Measurements from ENCODE around the gene UHRF1.
A peak's percentile ranks its signal among the peaks of the same experiment; 100 is the strongest.

Gene UHRF1

GRCh38 chr19:4966591-4966990, 57.3 kb downstream of the UHRF1 start:
- Histone ChIP-seq H3K9ac (ENCODE audit: low read length) (no peak overlapping the region), H3K79me2 (ENCODE audit: low read length) (peaks cover 25% of the 10 kb centered on the region), H3K27me3 (ENCODE audit: low read depth, low read length) (no peaks in the 10 kb centered on the region), H3K4me1 (ENCODE audit: low read length) (peaks cover 29% of the 10 kb centered on the region), H3K27ac (ENCODE audit: low read length) (no peak overlapping the region), H3K9me3 (ENCODE audit: insufficient read depth, low read length) (no peaks in the 10 kb centered on the region), H3K36me3 (replicated peaks; ENCODE audit: low read depth, low read length) (peaks cover 32% of the 10 kb centered on the region), H2AFZ (ENCODE audit: low read depth, low read length) (no peak overlapping the region), H3K4me3 (ENCODE audit: low read length) (no peak overlapping the region), H3K4me2 (ENCODE audit: low read length) (no peak overlapping the region), H4K20me1 (ENCODE audit: insufficient read depth, low read length) (peaks cover 19% of the 10 kb centered on the region)
- TF ChIP-seq EZH2phosphoT487 (IDR thresholded peaks at IDR 0.05; ENCODE audit: low read depth) (no peak), CTCF (IDR thresholded peaks at IDR 0.05; ENCODE audit: low read depth, low read length) (no peak)

GRCh38 chr19:4967738-4968461, 58.6 kb downstream of the UHRF1 start:
- Histone ChIP-seq H3K9ac (ENCODE audit: low read length) (peak overlapping the region; percentile 24; the same call in 1 of the 2 replicates), H3K27ac (ENCODE audit: low read length) (peak overlapping the region; percentile 18), H4K20me1 (ENCODE audit: insufficient read depth, low read length) (peaks cover 32% of the 10 kb centered on the region), H3K4me2 (ENCODE audit: low read length) (peak overlapping the region; percentile 83), H3K27me3 (ENCODE audit: low read depth, low read length) (no peaks in the 10 kb centered on the region), H3K9me3 (ENCODE audit: insufficient read depth, low read length) (no peaks in the 10 kb centered on the region), H2AFZ (ENCODE audit: low read depth, low read length) (0 out of 2 replicates have a peak overlapping the region, but pooled peaks have one; percentile 24), H3K36me3 (replicated peaks; ENCODE audit: low read depth, low read length) (peaks cover 23% of the 10 kb centered on the region), H3K4me1 (ENCODE audit: low read length) (peaks cover 30% of the 10 kb centered on the region), H3K79me2 (ENCODE audit: low read length) (peaks cover 38% of the 10 kb centered on the region), H3K4me3 (ENCODE audit: low read length) (peak overlapping the region; percentile 75)
- TF ChIP-seq CTCF (IDR thresholded peaks at IDR 0.05; ENCODE audit: low read depth, low read length) (no peak), EZH2phosphoT487 (IDR thresholded peaks at IDR 0.05; ENCODE audit: low read depth) (no peak)

GRCh38 chr19:4968462-4969291, 59.4 kb downstream of the UHRF1 start, which contains the start of gene KDM4B:
Gene KDM4B (plus strand): TSS chr19:4969113. CDS start chr19:5032891, 63,778 bp downstream.
- Histone ChIP-seq H3K27me3 (ENCODE audit: low read depth, low read length) (no peaks in the 10 kb centered on the region), H3K79me2 (ENCODE audit: low read length) (peaks cover 46% of the 10 kb centered on the region), H2AFZ (ENCODE audit: low read depth, low read length) (0 out of 2 replicates have a peak within 1 kb of the TSS, but pooled peaks have one; percentile 24), H3K4me1 (ENCODE audit: low read length) (peaks cover 30% of the 10 kb centered on the region), H3K4me3 (ENCODE audit: low read length) (peak within 1 kb of the TSS; percentile 83), H3K4me2 (ENCODE audit: low read length) (peak within 1 kb of the TSS; percentile 91), H3K9ac (ENCODE audit: low read length) (peak within 1 kb of the TSS; percentile 62), H3K36me3 (replicated peaks; ENCODE audit: low read depth, low read length) (peaks cover 20% of the 10 kb centered on the region), H3K27ac (ENCODE audit: low read length) (peak within 1 kb of the TSS; percentile 18), H3K9me3 (ENCODE audit: insufficient read depth, low read length) (no peaks in the 10 kb centered on the region), H4K20me1 (ENCODE audit: insufficient read depth, low read length) (peaks cover 39% of the 10 kb centered on the region)
- TF ChIP-seq CTCF (IDR thresholded peaks at IDR 0.05; ENCODE audit: low read depth, low read length) (no peak), EZH2phosphoT487 (IDR thresholded peaks at IDR 0.05; ENCODE audit: low read depth) (no peak)

- Histone ChIP-seq H3K4me2 (ENCODE audit: low read length) (peak overlapping the region; percentile 91), H3K4me3 (ENCODE audit: low read length) (peak overlapping the region; percentile 83), H3K36me3 (replicated peaks; ENCODE audit: low read depth, low read length) (peaks cover 16% of the 10 kb centered on the region), H3K79me2 (ENCODE audit: low read length) (peaks cover 49% of the 10 kb centered on the region), H3K9me3 (ENCODE audit: insufficient read depth, low read length) (no peaks in the 10 kb centered on the region), H3K9ac (ENCODE audit: low read length) (peak overlapping the region; percentile 62), H4K20me1 (ENCODE audit: insufficient read depth, low read length) (peaks cover 43% of the 10 kb centered on the region), H3K4me1 (ENCODE audit: low read length) (peaks cover 30% of the 10 kb centered on the region), H3K27me3 (ENCODE audit: low read depth, low read length) (no peaks in the 10 kb centered on the region), H3K27ac (ENCODE audit: low read length) (no peak overlapping the region), H2AFZ (ENCODE audit: low read depth, low read length) (no peak overlapping the region)
- TF ChIP-seq EZH2phosphoT487 (IDR thresholded peaks at IDR 0.05; ENCODE audit: low read depth) (no peak), CTCF (IDR thresholded peaks at IDR 0.05; ENCODE audit: low read depth, low read length) (no peak)
Observed at GRCh38 chr19:4969292-4969771, 60.0 kb downstream of the UHRF1 start.
